ENCODE measurements around the gene TEX51.

Gene TEX51

GRCh38 chr2:126859631-126860030, 39.1 kb upstream of the TEX51 start:
- TF ChIP-seq TCF12 (IDR thresholded peaks at IDR 0.05; ENCODE audit: low read depth) (no peak), EP300 (IDR thresholded peaks at IDR 0.05; ENCODE audit: borderline replicate concordance) (no peak), NFIC (IDR thresholded peaks at IDR 0.05) (no peak), TAF1 (IDR thresholded peaks at IDR 0.05; ENCODE audit: low read depth) (no peak), MAX (IDR thresholded peaks at IDR 0.05) (no peak), CREB1 (IDR thresholded peaks at IDR 0.05; ENCODE audit: low read depth) (no peak), ZBTB7A (IDR thresholded peaks at IDR 0.05; ENCODE audit: low read depth) (no peak), TEAD4 (IDR thresholded peaks at IDR 0.05) (no peak), YY1 (IDR thresholded peaks at IDR 0.05; ENCODE audit: low read depth) (no peak), CEBPB (IDR thresholded peaks at IDR 0.05) (no peak), FOXM1 (IDR thresholded peaks at IDR 0.05; ENCODE audit: borderline replicate concordance, low read depth) (no peak), EGR1 (IDR thresholded peaks at IDR 0.05) (no peak), RAD21 (IDR thresholded peaks at IDR 0.05; ENCODE audit: low read depth) (no peak)
- TF ChIP-seq, protein P1, sequence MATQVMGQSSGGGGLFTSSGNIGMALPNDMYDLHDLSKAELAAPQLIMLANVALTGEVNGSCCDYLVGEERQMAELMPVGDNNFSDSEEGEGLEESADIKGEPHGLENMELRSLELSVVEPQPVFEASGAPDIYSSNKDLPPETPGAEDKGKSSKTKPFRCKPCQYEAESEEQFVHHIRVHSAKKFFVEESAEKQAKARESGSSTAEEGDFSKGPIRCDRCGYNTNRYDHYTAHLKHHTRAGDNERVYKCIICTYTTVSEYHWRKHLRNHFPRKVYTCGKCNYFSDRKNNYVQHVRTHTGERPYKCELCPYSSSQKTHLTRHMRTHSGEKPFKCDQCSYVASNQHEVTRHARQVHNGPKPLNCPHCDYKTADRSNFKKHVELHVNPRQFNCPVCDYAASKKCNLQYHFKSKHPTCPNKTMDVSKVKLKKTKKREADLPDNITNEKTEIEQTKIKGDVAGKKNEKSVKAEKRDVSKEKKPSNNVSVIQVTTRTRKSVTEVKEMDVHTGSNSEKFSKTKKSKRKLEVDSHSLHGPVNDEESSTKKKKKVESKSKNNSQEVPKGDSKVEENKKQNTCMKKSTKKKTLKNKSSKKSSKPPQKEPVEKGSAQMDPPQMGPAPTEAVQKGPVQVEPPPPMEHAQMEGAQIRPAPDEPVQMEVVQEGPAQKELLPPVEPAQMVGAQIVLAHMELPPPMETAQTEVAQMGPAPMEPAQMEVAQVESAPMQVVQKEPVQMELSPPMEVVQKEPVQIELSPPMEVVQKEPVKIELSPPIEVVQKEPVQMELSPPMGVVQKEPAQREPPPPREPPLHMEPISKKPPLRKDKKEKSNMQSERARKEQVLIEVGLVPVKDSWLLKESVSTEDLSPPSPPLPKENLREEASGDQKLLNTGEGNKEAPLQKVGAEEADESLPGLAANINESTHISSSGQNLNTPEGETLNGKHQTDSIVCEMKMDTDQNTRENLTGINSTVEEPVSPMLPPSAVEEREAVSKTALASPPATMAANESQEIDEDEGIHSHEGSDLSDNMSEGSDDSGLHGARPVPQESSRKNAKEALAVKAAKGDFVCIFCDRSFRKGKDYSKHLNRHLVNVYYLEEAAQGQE (IDR thresholded peaks at IDR 0.05; ENCODE audit: low read depth), result no peak
- TF ChIP-seq, protein P2, sequence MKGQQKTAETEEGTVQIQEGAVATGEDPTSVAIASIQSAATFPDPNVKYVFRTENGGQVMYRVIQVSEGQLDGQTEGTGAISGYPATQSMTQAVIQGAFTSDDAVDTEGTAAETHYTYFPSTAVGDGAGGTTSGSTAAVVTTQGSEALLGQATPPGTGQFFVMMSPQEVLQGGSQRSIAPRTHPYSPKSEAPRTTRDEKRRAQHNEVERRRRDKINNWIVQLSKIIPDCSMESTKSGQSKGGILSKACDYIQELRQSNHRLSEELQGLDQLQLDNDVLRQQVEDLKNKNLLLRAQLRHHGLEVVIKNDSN (IDR thresholded peaks at IDR 0.05), result no peak

DNA sequence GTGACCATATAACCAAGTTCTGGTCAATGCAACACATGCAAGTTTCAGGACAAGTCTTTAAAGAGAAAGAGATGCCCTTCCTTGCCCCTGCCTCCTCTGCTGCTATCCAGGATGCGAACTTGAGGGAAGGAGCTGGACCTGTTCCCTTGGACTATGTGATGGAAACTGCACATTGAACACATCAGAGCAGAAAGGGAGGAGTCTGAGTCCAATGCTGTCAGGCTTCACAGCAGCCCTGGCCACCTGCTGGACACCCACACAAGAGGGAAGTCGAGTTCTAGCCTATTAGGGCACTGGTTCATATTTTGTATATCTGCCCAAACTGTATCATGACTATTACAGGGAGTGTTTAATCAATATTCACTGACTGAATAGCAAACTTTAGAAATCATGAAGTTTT, 38.3 kb upstream of the TEX51 start:
- TF ChIP-seq EGR1 (IDR thresholded peaks at IDR 0.05), result no peak
- no peak for TF ChIP-seq TCF12 (IDR thresholded peaks at IDR 0.05; ENCODE audit: low read depth)
- no peak for TF ChIP-seq TEAD4 (IDR thresholded peaks at IDR 0.05)
- TF ChIP-seq, protein P2 (IDR thresholded peaks at IDR 0.05), result no peak
- no peak for TF ChIP-seq TAF1 (IDR thresholded peaks at IDR 0.05; ENCODE audit: low read depth)
- no peak for TF ChIP-seq EP300 (IDR thresholded peaks at IDR 0.05; ENCODE audit: borderline replicate concordance)
- no peak for TF ChIP-seq NFIC (IDR thresholded peaks at IDR 0.05)
- no peak for TF ChIP-seq MAX (IDR thresholded peaks at IDR 0.05)
- no peak for TF ChIP-seq FOXM1 (IDR thresholded peaks at IDR 0.05; ENCODE audit: borderline replicate concordance, low read depth)

GRCh38 chr2:126862730-126863129, 36.0 kb upstream of the TEX51 start:
- TF ChIP-seq TEAD4 (IDR thresholded peaks at IDR 0.05) (no peak), CEBPB (IDR thresholded peaks at IDR 0.05) (no peak), ZBTB7A (IDR thresholded peaks at IDR 0.05; ENCODE audit: low read depth) (no peak), CREB1 (IDR thresholded peaks at IDR 0.05; ENCODE audit: low read depth) (no peak), YY1 (IDR thresholded peaks at IDR 0.05; ENCODE audit: low read depth) (no peak), TCF12 (IDR thresholded peaks at IDR 0.05; ENCODE audit: low read depth) (no peak), FOXM1 (IDR thresholded peaks at IDR 0.05; ENCODE audit: borderline replicate concordance, low read depth) (no peak)
- TF ChIP-seq, protein P2 (IDR thresholded peaks at IDR 0.05), result no peak

DNA sequence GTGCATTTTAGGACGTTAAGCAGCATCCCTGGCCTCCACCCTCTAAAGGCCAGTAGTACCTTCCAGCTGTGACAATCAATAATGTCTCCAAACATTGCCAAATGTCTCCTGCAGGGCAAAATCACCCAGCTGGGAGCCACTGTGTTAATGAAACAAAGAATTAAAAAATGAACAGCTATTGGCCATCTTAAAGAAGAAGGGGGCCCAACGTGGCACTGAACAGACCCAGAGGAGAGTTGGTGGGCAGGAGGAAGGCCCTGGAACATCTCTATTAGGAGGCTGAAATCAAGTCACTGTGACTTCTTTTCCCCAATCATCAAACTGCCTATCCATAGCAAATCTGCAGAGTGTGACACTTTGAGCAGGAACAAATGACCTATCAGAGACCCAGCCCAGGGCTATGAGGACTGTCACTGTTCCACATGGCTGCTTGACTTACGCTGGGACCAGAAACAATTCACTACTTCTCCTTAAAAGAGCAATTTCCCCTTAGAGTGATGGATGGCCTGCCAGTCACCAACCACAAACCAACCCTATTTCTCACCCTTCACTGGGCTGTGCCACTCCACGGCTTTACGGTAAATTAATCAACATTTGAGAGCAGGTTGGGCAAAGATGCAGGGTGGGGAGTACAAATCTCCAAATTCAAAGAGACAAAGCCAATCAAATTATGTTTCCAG, 35.2 kb upstream of the TEX51 start:
- no peak for TF ChIP-seq TAF1 (IDR thresholded peaks at IDR 0.05; ENCODE audit: low read depth)

- TF ChIP-seq, protein P2 (IDR thresholded peaks at IDR 0.05), result no peak
- peak; percentile 49 for TF ChIP-seq RAD21 (IDR thresholded peaks at IDR 0.05; ENCODE audit: low read depth)
These were observed 33.8 kb upstream of the TEX51 start for GRCh38 chr2:126864861-126865260.

- TF ChIP-seq CREB1 (IDR thresholded peaks at IDR 0.05; ENCODE audit: low read depth) (no peak), FOXM1 (IDR thresholded peaks at IDR 0.05; ENCODE audit: borderline replicate concordance, low read depth) (no peak), CEBPB (IDR thresholded peaks at IDR 0.05) (no peak), TEAD4 (IDR thresholded peaks at IDR 0.05) (no peak), YY1 (IDR thresholded peaks at IDR 0.05; ENCODE audit: low read depth) (no peak), ZBTB7A (IDR thresholded peaks at IDR 0.05; ENCODE audit: low read depth) (no peak), EP300 (IDR thresholded peaks at IDR 0.05; ENCODE audit: borderline replicate concordance) (no peak), EGR1 (IDR thresholded peaks at IDR 0.05) (no peak), TAF1 (IDR thresholded peaks at IDR 0.05; ENCODE audit: low read depth) (no peak), TCF12 (IDR thresholded peaks at IDR 0.05; ENCODE audit: low read depth) (no peak), NFIC (IDR thresholded peaks at IDR 0.05) (no peak), MAX (IDR thresholded peaks at IDR 0.05) (no peak), RAD21 (IDR thresholded peaks at IDR 0.05; ENCODE audit: low read depth) (no peak)
- TF ChIP-seq, protein P2 (IDR thresholded peaks at IDR 0.05), result no peak
- TF ChIP-seq, protein P1 (IDR thresholded peaks at IDR 0.05; ENCODE audit: low read depth), result no peak
These were observed 32.2 kb upstream of the TEX51 start for GRCh38 chr2:126866451-126866850.
